ENCODE data around the gene MCEMP1. TPM values are rescaled to one million over a fixed set of nuclear protein-coding genes. Genes with fewer than 3 reads are reported as not detected.

Gene MCEMP1
- total and polyA plus RNA-seq, 2 experiments from 2014 or later: not detected

DNA sequence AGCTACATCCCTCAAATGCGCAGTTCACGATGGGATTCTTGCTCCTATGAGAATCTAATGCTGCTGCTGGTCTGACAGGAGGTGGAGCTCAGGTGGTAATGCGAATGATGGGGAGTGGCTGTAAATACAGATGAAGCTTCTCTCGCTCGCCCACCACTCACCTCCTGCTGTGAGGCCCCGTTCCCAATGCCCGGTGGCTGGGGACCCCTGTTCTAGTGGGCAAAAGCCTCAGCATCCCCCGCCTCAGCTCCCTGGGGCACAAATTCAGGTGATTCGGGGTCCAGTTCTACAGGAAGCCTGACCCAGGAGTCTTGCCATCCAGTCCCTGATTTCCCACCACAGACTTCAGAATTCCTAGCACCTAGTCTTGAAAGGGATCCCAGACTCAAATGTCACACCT, 4.4 kb upstream of the MCEMP1 start:
- Histone ChIP-seq H2AFZ (no peak overlapping the region), H3K4me2 (no peak overlapping the region), H3K4me3 (no peak overlapping the region), H3K36me3 (replicated peaks; ENCODE audit: insufficient read depth, low read depth) (no peaks in the 10 kb centered on the region), H3K9me2 (replicated peaks; ENCODE audit: insufficient read depth) (no peaks in the 10 kb centered on the region), H3K27me3 (peaks cover 42% of the 10 kb centered on the region), H4K20me1 (ENCODE audit: insufficient read depth, poor library complexity, severe bottlenecking) (no peaks in the 10 kb centered on the region), H3K4me1 (ENCODE audit: insufficient read depth) (no peaks in the 10 kb centered on the region), H3K79me2 (no peaks in the 10 kb centered on the region), H3K9me3 (ENCODE audit: low read depth) (no peaks in the 10 kb centered on the region), H3K27ac (no peak overlapping the region)
- 61% methylated on average over 9 of the region's 9 CpGs for WGBS (ENCODE audit: low lambda C conversion rate, missing lambda C conversion rate)
- TF ChIP-seq, protein P1, sequence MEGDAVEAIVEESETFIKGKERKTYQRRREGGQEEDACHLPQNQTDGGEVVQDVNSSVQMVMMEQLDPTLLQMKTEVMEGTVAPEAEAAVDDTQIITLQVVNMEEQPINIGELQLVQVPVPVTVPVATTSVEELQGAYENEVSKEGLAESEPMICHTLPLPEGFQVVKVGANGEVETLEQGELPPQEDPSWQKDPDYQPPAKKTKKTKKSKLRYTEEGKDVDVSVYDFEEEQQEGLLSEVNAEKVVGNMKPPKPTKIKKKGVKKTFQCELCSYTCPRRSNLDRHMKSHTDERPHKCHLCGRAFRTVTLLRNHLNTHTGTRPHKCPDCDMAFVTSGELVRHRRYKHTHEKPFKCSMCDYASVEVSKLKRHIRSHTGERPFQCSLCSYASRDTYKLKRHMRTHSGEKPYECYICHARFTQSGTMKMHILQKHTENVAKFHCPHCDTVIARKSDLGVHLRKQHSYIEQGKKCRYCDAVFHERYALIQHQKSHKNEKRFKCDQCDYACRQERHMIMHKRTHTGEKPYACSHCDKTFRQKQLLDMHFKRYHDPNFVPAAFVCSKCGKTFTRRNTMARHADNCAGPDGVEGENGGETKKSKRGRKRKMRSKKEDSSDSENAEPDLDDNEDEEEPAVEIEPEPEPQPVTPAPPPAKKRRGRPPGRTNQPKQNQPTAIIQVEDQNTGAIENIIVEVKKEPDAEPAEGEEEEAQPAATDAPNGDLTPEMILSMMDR (IDR thresholded peaks at IDR 0.05; ENCODE audit: poor library complexity): no peak
- no peak for TF ChIP-seq EZH2 (IDR thresholded peaks at IDR 0.05; ENCODE audit: borderline replicate concordance)
- TF ChIP-seq EZH2phosphoT487 (IDR thresholded peaks at IDR 0.05; ENCODE audit: low read depth, severe bottlenecking, unreplicated experiment): no peak
- DNase-seq (ENCODE audit: low spot score): no peak

DNA sequence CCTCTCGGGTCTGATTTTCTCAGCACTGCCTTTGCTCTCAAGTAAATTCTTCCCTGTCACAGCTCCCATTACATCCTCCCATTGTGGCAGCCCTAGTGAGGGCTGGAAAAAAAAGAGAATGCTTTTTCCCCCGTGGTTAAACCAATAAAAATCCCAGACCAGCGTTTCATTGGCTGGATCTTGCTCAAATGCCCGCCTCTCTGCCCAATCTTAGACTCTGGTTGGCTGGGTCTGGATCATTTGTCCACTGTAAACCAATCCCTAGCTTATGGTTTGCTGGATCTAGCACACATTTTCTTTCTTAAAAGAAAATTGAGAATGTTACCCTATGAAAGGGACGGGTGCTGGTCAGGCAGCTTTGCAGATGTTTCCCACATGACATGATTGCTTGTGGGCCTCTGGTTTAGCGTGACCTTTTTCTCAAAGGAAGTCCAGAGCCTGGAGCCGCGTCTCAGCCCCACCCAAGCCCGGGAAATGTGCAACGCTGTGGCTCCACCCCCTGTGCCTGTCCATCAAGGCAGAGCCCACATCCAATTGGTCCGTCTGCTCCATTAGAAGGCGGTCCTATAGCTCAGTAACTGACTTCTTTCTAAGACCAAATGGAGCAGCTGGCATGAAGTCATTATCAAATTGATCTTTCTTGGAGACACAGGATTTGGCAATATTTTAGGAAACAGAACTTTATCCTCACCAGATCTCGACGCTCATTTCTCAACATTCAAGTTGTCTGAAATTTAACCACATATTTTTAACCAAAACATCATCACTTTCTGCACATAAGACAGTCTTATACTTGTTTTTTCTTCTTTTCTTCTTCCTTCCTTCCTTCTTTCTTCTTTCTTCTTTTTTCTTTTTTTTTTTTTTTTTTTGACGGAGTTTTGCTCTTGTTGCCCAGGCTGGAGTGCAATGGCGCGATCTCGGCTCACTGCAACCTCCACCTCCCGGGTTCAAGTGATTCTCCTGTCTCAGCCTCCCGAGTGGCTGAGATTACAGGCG, 2.6 kb upstream of the MCEMP1 start:
- Histone ChIP-seq H3K4me1 (ENCODE audit: insufficient read depth) (no peaks in the 10 kb centered on the region), H3K4me3 (no peak overlapping the region)
- TF ChIP-seq EZH2phosphoT487 (IDR thresholded peaks at IDR 0.05; ENCODE audit: low read depth, severe bottlenecking, unreplicated experiment) (no peak), EZH2 (IDR thresholded peaks at IDR 0.05; ENCODE audit: borderline replicate concordance) (no peak)
- TF ChIP-seq, protein P1 (IDR thresholded peaks at IDR 0.05; ENCODE audit: poor library complexity): no peak

DNA sequence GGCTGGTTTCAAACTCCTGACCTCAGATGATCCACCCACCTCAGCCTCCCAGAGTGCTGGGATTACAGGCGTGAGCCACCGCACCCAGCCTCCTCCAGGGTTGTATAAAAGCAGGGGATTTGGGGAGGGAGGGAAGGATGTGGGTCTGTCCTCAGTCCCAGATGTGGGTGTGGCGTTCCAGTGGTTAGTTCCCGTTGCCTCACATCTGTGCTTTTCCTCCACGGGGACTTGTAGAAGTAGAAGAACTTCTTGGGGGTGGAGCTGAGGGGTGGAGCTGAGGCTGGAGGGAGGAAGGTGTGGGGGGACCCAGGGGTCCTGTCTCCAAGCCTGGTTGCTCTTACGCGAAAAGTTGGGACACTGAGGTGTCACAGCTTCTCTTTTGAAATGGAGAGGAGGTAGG, 514 bp upstream of the MCEMP1 start:
- Histone ChIP-seq H3K4me2 (no peak overlapping the region), H3K27ac (no peak overlapping the region), H3K9me2 (replicated peaks; ENCODE audit: insufficient read depth) (no peaks in the 10 kb centered on the region), H4K20me1 (ENCODE audit: insufficient read depth, poor library complexity, severe bottlenecking) (no peaks in the 10 kb centered on the region), H3K36me3 (replicated peaks; ENCODE audit: insufficient read depth, low read depth) (no peaks in the 10 kb centered on the region), H3K79me2 (peaks cover 7% of the 10 kb centered on the region), H3K9me3 (ENCODE audit: low read depth) (no peaks in the 10 kb centered on the region), H3K27me3 (peaks cover 20% of the 10 kb centered on the region), H3K4me1 (ENCODE audit: insufficient read depth) (no peaks in the 10 kb centered on the region), H3K4me3 (no peak overlapping the region), H2AFZ (no peak overlapping the region)
- DNase-seq (ENCODE audit: low spot score): no peak
- 56% methylated on average over 6 of the region's 7 CpGs for WGBS (ENCODE audit: low lambda C conversion rate, missing lambda C conversion rate)
- TF ChIP-seq EZH2 (IDR thresholded peaks at IDR 0.05; ENCODE audit: borderline replicate concordance): no peak
- TF ChIP-seq, protein P1 (IDR thresholded peaks at IDR 0.05; ENCODE audit: poor library complexity): no peak
- TF ChIP-seq EZH2phosphoT487 (IDR thresholded peaks at IDR 0.05; ENCODE audit: low read depth, severe bottlenecking, unreplicated experiment): no peak

More for the DNA sequence above, 2.6 kb upstream of the MCEMP1 start:
- 64% methylated on average over 20 of the region's 21 CpGs for WGBS (ENCODE audit: low lambda C conversion rate, missing lambda C conversion rate)
- H3K4me2 ChIP-seq: no peak overlapping the region
- H4K20me1 ChIP-seq (ENCODE audit: insufficient read depth, poor library complexity, severe bottlenecking): no peaks in the 10 kb centered on the region
- H2AFZ ChIP-seq: no peak overlapping the region
- DNase-seq (ENCODE audit: low spot score): peak; percentile 68
- no peaks in the 10 kb centered on the region for H3K9me3 ChIP-seq (ENCODE audit: low read depth)
- peaks cover 35% of the 10 kb centered on the region for H3K27me3 ChIP-seq
- no peaks in the 10 kb centered on the region for H3K9me2 ChIP-seq (replicated peaks; ENCODE audit: insufficient read depth)
- no peaks in the 10 kb centered on the region for H3K79me2 ChIP-seq
- H3K27ac ChIP-seq: no peak overlapping the region
- H3K36me3 ChIP-seq (replicated peaks; ENCODE audit: insufficient read depth, low read depth): no peaks in the 10 kb centered on the region
